CD4-positive, alpha-beta T cell treated with Interleukin-12 subunit alpha and Interleukin-12 subunit beta, for 1 hour (primary cell): ENCODE data around the gene SOWAHB.
"Not testable (repeated sequence)": the region's sequence is repeated elsewhere in the genome, so short reads cannot be mapped to it uniquely, and the experiment has no call there.

Experiments used
- DNase-seq: peaks from one replicate; pipeline ENCODE4 v3.0.0-alpha.2; 2020

SOWAHB gene

GRCh38 chr4:76894537-76895255 is 3.2 kb downstream of the SOWAHB start:
- DNase-seq: no peak

- no peak for DNase-seq
These were observed 5.3 kb downstream of the SOWAHB start for GRCh38 chr4:76892601-76893000.

GRCh38 chr4:76892001-76892400 is 5.9 kb downstream of the SOWAHB start:
- DNase-seq: no peak

- no peak for DNase-seq
These were observed 11.0 kb downstream of the SOWAHB start for GRCh38 chr4:76886848-76887441.

- no peak for DNase-seq
These were observed 11.7 kb downstream of the SOWAHB start for GRCh38 chr4:76886214-76886613.

- DNase-seq: no peak
These were observed 14.8 kb downstream of the SOWAHB start for GRCh38 chr4:76883147-76883546.

- no peak for DNase-seq
These were observed 15.3 kb downstream of the SOWAHB start for GRCh38 chr4:76882630-76883029.

- DNase-seq: no peak
These were observed 16.6 kb downstream of the SOWAHB start for GRCh38 chr4:76881375-76881774.

GRCh38 chr4:76879731-76880364 is 18.1 kb downstream of the SOWAHB start:
- DNase-seq: no peak

- DNase-seq: not testable (repeated sequence)
These were observed 19.2 kb downstream of the SOWAHB start for GRCh38 chr4:76878641-76879165.

- no peak for DNase-seq
These were observed 23.8 kb downstream of the SOWAHB start for GRCh38 chr4:76874176-76874575.

- no peak for DNase-seq
These were observed 24.4 kb downstream of the SOWAHB start for GRCh38 chr4:76873495-76873894.

GRCh38 chr4:76872556-76872955 is 25.4 kb downstream of the SOWAHB start:
- no peak for DNase-seq

GRCh38 chr4:76868780-76869179 is 29.2 kb downstream of the SOWAHB start:
- not testable (repeated sequence) for DNase-seq

- no peak for DNase-seq
These were observed 29.9 kb downstream of the SOWAHB start for GRCh38 chr4:76867880-76868655.

- no peak for DNase-seq
These were observed 30.6 kb downstream of the SOWAHB start for GRCh38 chr4:76867377-76867776.

GRCh38 chr4:76866641-76867040 is 31.3 kb downstream of the SOWAHB start:
- no peak for DNase-seq

- no peak for DNase-seq
These were observed 39.6 kb downstream of the SOWAHB start for GRCh38 chr4:76858319-76858718.

GRCh38 chr4:76857074-76857409 is 40.9 kb downstream of the SOWAHB start:
- DNase-seq: no peak

- DNase-seq: no peak
These were observed 41.5 kb downstream of the SOWAHB start for GRCh38 chr4:76856243-76857073.

- no peak for DNase-seq
These were observed 43.1 kb downstream of the SOWAHB start for GRCh38 chr4:76854858-76855257.

GRCh38 chr4:76851375-76851774 is 46.6 kb downstream of the SOWAHB start:
- DNase-seq: no peak
